Measurements from ENCODE around the gene CACNA2D4.

CACNA2D4 gene

DNA sequence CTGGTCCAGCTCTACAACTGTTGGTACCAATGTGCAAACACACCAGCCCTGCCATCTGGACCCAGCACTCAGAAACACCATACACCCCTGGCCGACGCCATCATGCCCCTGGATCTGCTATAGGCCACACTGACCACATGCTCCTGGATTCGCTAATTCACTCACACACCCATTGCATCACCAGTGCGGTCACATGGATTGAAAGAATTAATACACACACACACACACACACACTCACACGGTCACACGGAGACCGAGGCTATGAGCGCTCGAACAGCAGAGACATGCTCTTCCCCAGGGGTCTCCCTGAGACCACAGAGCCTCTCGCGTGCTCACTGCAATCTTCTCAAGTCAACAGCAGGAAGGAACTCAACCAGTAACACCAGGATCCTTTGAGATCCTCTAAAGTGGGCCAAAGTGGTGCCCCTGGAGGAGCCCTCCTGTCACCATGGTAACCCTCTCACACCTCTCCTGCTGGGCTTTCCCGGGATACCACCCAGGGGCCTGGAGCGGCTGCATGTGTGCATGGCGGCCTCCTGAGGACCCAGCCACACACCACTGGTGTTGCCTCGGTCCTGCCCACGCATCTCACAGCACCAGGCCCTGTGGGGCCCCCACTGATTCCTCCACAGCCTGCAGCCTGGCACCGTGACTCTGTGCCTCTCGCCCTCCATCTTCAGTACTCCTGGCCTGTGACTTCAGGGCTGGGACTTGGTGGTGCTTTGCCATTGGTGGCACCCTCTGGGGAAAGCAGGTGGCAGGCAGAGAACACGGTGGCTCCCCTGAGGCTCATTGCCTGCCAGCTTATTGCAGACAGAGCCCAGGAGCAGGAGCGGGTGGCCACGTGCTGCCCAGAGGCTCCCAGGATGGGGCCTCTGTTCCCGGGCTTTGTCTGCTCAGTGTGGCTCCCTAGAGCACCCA is 83.0 kb downstream of the CACNA2D4 start:
- no peak for DNase-seq (ENCODE audit: low read depth in 1 of 2, low spot score in 1 of 2)

DNA sequence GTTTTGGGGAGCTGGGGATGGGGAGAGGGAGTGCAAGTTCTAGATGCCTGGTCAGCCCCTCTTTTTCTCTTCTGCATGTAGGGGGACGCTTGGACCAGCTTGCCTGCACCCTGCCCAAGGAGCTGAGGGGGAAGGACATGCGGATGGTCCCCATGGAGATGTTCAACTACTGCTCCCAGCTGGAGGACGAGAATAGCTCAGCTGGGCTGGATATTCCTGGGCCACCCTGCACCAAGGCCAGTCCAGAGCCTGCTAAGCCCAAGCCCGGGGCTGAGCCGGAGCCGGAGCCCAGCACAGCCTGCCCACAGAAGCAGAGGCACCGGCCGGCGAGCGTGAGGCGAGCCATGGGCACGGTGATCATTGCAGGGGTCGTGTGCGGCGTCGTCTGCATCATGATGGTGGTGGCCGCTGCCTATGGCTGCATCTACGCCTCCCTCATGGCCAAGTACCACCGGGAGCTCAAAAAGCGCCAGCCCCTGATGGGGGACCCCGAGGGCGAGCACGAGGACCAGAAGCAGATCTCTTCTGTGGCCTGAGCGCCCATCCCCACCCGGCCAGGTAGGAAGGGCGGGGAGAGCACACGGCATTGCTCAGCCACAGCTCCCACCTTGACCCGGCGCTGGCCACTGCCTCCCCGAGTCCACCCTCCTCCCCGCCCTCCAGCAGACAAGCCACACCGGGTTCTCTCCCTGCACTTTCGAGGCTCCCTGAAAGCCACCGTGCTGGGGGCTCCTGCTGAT is 84.1 kb downstream of the CACNA2D4 start:
- DNase-seq (ENCODE audit: low read depth in 1 of 2, low spot score in 1 of 2), result no peak

DNA sequence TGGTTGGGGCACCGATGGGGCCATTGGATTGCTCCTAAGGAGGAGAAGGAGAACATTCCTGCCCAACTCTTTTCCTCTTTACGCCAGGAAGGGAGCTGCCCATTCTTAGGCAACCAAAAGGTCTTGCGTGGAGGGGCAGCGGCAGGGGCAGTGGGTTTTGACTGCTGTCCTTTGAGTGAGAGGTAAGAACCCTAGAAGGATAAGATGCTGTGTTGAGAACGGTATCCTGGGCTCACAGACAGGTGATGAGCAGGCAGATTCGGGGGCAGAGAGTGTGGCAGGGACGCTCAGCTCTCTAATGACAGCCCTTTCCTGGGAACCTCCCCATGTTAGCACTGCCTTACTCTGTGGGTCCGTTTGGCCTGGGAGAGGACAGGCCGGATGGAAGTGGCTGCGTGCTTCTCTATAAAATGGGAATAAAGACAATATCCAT is 84.8 kb downstream of the CACNA2D4 start:
- no peak for DNase-seq (ENCODE audit: low read depth in 1 of 2, low spot score in 1 of 2)

- no peak for DNase-seq (ENCODE audit: low read depth in 1 of 2, low spot score in 1 of 2)
These were observed 85.5 kb downstream of the CACNA2D4 start for GRCh38 chr12:1832801-1833595.

- no peak for DNase-seq (ENCODE audit: low read depth in 1 of 2, low spot score in 1 of 2)
These were observed 87.2 kb downstream of the CACNA2D4 start for GRCh38 chr12:1830981-1831963.

DNA sequence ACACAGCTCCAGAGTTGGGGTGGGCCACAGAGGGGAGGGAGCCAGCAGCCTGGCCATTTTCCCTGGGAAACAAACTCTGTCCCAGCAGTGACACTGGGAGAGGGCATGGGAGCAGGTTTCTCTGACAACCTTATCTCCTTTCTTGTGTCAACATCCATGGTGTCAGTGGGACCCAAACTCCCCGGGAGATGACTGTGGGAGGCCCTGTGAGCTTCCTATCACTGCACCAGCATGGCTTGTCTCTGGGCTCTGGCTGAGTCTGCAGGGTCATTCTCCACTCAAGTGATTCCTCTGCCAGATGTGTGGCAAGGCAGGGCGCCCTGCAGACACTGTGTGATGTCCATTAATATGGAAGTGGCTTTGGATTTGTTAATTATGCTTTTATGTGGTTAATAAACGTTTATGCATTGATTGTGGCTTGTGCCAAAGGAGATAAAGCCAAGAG is 88.0 kb downstream of the CACNA2D4 start:
- DNase-seq (ENCODE audit: low read depth in 1 of 2, low spot score in 1 of 2), result no peak

- DNase-seq (ENCODE audit: low read depth in 1 of 2, low spot score in 1 of 2), result no peak
These were observed 89.0 kb downstream of the CACNA2D4 start for GRCh38 chr12:1829306-1829900.

DNA sequence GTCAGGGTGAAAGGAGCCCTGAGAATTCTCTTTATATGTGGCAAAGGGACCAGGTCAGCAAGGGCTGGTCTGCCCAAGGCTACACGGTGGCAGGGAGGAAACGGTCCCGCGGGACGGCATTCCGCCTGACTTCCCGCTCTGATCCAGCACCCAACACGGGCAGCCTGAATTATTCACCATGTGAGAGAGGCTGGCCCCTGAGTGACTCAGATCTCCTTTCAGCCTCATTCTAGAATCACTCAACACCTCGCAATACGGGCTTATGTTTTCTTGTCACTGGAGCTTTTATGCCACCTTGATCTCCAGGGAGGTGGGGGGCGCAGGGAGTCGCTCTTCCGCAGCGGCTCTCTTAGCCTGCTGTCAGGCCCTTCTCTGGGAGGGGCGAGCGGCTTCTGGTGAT is 89.6 kb downstream of the CACNA2D4 start:
- DNase-seq (ENCODE audit: low read depth in 1 of 2, low spot score in 1 of 2), result no peak

- DNase-seq (ENCODE audit: low read depth in 1 of 2, low spot score in 1 of 2), result no peak
These were observed 90.3 kb downstream of the CACNA2D4 start for GRCh38 chr12:1827826-1828805.

GRCh38 chr12:1826867-1827705 is 91.4 kb downstream of the CACNA2D4 start:
- DNase-seq (ENCODE audit: low read depth in 1 of 2, low spot score in 1 of 2), result no peak

- DNase-seq (ENCODE audit: low read depth in 1 of 2, low spot score in 1 of 2), result no peak
These were observed 92.1 kb downstream of the CACNA2D4 start for GRCh38 chr12:1826401-1826800.

DNA sequence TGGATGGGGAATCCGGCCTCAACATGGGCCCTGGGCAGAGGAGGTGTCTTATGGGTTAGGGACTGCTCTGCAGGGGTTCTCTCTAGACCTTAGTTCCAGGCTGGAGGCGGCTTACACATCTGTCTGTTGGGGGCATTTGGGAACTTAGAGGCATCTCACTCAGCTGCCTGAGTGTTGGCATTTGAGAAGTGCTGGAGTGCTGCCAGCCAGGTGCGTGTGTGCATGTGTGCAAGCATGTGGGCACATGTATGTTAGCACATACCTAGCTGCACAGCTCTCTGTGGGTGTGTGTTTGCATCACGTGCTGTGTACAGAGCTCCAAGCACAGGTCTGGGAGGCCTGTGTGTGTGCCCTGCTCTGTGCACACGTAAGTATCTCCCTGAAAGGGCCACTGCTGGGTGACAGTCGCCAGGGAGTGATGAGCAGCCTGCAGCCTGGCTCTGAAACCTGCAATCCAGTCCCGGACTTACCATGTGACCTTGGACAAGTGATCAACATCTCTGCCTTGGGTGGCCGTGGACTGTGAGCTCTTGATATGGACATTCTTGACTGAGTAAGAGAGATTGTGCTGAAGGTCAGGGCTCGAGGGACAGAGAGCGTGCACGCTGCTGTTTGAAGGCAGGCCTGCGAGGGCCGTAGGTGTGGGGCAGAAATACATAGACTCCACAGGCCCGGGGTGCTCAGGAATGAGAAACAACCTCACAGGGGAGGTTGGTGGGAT is 92.9 kb downstream of the CACNA2D4 start:
- no peak for DNase-seq (ENCODE audit: low read depth in 1 of 2, low spot score in 1 of 2)

DNA sequence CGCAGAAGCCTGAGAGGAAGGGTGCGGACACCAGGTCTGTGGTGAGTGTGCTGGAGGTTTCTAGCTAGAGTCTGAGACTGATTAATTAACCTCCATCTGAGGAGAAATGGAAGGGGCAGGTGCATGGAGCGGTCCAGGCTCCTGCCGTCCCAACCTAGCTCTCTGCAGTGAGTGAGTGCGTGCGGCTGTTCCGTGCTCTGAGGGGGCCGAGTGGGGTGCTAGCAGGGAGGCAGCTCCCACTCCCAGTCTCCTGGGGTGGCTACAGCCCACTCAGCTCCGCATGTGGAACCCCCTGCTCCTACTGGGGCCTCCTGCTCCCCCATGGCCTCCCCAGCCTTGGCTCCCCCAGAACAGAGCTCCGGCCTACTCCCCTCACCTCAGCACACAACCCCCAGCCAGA is 95.2 kb downstream of the CACNA2D4 start:
- no peak for DNase-seq (ENCODE audit: low read depth in 1 of 2, low spot score in 1 of 2)

GRCh38 chr12:1822699-1823098 is 95.8 kb downstream of the CACNA2D4 start:
- no peak for DNase-seq (ENCODE audit: low read depth in 1 of 2, low spot score in 1 of 2)

DNA sequence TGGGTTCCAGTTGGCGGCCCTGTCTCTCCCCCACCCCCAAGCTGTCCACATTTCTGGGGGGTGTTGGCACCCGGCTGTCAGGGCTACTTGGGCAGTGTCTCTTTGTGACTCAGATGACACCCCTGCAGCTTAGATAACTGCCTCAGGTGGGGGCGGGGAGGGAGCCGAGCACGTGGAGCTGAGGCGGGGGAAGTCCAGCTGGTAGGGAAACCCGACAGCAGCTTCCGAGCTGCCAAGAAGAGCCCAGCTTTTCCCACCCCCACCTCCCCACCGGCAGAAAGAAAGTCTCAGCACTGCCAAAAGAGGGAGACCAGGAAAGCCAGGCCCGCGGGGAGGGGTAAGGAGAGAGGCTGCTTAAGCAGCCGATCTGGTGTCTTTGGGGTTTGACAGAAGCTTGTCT is 96.6 kb downstream of the CACNA2D4 start:
- no peak for DNase-seq (ENCODE audit: low read depth in 1 of 2, low spot score in 1 of 2)

DNA sequence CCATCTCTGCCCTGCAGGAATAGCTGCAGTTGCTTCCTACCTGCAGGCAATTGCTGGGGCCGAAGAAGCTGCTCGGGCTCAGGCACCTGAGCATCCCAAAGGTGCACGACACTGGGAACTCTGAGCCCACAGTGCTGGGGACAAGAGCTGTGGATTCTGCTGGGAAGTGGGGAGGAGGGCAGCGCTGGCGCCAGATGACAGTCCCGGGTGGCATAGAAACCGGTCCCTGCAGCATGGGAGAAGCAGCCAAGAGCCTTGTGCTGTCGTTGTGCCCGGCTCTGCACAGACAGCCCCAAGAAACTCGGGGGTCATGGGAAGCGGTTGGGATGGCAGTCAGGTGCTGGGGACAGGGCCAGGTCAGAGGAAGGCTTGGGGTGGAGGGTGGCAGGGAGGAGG is 97.6 kb downstream of the CACNA2D4 start:
- no peak for DNase-seq (ENCODE audit: low read depth in 1 of 2, low spot score in 1 of 2)
